Right atrium auricular region (tissue), 2 donors: ENCODE measurements around the gene PIK3CD. TPM values are rescaled to one million over a fixed set of nuclear protein-coding genes. Genes with fewer than 3 reads are reported as not detected.

Experiments used
- DNase-seq: peaks from one replicate; pipeline ENCODE4 v3.0.0-alpha.2; 2019; ENCODE audit warnings: low spot score
- H3K27ac ChIP-seq, 2 donors: fragments of 200-600 bp; sonication (generic); 1 replicate in 1 of 2; 2 replicates in 1 of 2; pipeline ENCODE4 v1.5.1; 2016 to 2019
- H3K27me3 ChIP-seq, 2 donors: fragments of 200-600 bp; sonication (generic); one replicate each; pipeline versions ENCODE4 v1.5.1 to v1.6.0; 2017 to 2019
- H3K36me3 ChIP-seq: fragments of 200-600 bp; sonication (generic); one replicate; pipeline ENCODE4 v1.5.1; 2016
- H3K4me1 ChIP-seq, 2 donors: fragments of 200-600 bp; sonication (generic); one replicate each; pipeline versions ENCODE4 v1.5.1 to v1.6.0; 2017 to 2019
- H3K4me3 ChIP-seq, 2 donors: fragments of 200-600 bp; sonication (generic); 1 replicate in 1 of 2; 2 replicates in 1 of 2; pipeline ENCODE4 v1.5.1; 2017 to 2019; ENCODE audit warnings: mild to moderate bottlenecking in 1 of 2, moderate library complexity in 1 of 2
- H3K9me3 ChIP-seq, 2 donors: fragments of 200-600 bp; sonication (generic); one replicate each; pipeline ENCODE4 v1.5.1; 2019
- total RNA-seq, 2 donors: library from RNA; depleted of rRNA; stranded (reverse); fragments of >200 nt; gene quantifications; one replicate each; pipeline ENCODE4 v1.1.0, GENCODE V29; 2016
- TF ChIP-seq, protein P1 (sequence below), 2 donors: fragments of 200-600 bp; sonication (generic); IDR thresholded peaks; one replicate each; pipeline ENCODE4 v1.5.1; 2019; ENCODE audit warnings: antibody characterized with exemption in 2 of 2

The PIK3CD gene
- total RNA-seq, 2 donors from 2014 or later: 4.7 to 7.4 TPM

DNA sequence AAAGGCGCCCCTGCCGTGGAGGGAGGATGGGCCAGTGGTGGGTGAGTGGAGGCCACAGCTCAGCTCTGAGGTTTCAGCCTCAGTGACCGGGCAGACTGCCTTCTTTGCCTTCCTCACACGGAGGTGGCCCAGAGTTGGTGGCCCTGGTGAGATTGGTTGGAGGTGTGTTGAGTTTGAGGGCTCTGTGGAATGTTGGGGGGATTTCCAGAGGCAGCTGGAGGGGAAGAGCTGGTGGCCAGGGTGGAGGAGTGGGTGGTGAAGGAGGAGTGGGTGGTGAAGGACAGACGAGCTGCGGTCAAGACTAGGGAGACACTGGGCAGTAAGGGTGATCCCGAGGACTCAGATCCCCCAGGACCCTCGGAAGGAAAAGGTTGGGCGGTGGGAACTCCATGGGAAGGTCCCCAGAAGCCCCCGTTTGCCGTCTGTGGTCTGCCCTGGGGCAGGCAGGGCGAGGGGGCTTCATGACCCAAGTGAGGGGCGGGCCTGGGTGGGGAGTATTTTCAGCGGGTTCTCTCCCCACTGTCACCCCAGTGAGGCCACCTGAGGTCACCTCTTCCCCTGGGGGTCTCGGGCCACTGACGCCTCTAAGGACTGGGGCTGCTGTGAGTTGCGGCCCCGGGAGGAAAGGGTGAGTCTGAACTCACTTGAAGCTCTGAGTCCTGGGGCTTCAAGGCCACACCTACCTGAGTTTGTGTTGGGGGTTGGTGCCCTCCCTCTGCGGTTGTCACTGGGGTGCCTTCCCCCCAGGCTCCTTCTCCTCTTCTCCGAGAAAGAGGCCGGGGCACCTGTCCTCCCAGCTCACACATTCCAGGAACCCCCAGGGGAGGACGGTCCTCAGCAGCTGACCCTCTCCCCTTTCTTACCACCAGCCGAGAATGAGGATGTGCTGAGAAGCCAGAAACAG, 22.7 kb upstream of the PIK3CD start:
- Histone ChIP-seq H3K9me3 (no peaks in the 10 kb centered on the region), H3K27ac (no peak overlapping the region), H3K4me1 (peaks cover 0 to 11% of the 10 kb centered on the region in 2 donors), H3K27me3 (no peaks in the 10 kb centered on the region), H3K4me3 (no peak overlapping the region), H3K36me3 (no peaks in the 10 kb centered on the region)
- no peak for DNase-seq
- TF ChIP-seq, protein P1, sequence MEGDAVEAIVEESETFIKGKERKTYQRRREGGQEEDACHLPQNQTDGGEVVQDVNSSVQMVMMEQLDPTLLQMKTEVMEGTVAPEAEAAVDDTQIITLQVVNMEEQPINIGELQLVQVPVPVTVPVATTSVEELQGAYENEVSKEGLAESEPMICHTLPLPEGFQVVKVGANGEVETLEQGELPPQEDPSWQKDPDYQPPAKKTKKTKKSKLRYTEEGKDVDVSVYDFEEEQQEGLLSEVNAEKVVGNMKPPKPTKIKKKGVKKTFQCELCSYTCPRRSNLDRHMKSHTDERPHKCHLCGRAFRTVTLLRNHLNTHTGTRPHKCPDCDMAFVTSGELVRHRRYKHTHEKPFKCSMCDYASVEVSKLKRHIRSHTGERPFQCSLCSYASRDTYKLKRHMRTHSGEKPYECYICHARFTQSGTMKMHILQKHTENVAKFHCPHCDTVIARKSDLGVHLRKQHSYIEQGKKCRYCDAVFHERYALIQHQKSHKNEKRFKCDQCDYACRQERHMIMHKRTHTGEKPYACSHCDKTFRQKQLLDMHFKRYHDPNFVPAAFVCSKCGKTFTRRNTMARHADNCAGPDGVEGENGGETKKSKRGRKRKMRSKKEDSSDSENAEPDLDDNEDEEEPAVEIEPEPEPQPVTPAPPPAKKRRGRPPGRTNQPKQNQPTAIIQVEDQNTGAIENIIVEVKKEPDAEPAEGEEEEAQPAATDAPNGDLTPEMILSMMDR (IDR thresholded peaks at IDR 0.05): no peak

DNA sequence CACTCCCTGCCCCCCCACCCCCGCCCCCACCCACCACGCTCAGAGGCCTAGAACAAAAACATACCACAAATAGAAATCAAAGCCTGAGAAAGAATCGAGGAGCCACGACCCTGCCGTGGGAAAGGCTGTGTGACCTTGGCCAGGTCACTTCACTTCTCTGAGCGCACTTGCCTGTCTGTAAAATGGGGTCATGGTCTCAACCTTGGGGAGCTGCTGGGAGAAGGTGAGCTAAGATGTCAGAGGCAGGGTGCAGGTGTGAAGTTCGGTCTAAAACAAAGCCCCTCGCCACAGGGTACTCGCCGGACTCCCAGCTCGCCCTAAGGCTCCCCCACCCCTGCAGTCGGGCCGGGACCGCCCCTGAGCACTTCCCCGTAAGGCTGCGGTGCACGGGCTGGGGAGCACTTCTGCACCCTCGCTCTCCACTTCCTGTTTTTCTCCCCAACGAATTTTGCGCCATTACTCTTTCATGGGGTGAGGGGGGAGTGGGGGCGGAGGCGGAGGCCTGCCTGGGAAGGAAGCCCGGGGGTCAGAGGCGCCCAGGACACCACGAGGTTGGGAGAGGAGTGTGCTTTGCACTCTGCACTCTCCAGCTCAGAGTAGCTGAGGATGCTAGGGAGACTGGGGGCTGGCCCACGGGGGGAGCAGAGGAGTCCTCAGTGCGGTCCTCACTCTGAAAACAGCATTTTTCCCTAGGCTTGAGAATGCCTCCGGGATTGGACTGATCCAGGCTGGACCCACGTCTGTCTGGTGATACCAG, 21.9 kb upstream of the PIK3CD start:
- DNase-seq: no peak
- no peaks in the 10 kb centered on the region for H3K27me3 ChIP-seq
- peaks cover 0 to 11% of the 10 kb centered on the region in 2 donors for H3K4me1 ChIP-seq
- no peaks in the 10 kb centered on the region for H3K36me3 ChIP-seq
- no peak overlapping the region for H3K4me3 ChIP-seq
- TF ChIP-seq, protein P1 (IDR thresholded peaks at IDR 0.05): no peak
- H3K9me3 ChIP-seq: no peaks in the 10 kb centered on the region
- no peak overlapping the region for H3K27ac ChIP-seq

DNA sequence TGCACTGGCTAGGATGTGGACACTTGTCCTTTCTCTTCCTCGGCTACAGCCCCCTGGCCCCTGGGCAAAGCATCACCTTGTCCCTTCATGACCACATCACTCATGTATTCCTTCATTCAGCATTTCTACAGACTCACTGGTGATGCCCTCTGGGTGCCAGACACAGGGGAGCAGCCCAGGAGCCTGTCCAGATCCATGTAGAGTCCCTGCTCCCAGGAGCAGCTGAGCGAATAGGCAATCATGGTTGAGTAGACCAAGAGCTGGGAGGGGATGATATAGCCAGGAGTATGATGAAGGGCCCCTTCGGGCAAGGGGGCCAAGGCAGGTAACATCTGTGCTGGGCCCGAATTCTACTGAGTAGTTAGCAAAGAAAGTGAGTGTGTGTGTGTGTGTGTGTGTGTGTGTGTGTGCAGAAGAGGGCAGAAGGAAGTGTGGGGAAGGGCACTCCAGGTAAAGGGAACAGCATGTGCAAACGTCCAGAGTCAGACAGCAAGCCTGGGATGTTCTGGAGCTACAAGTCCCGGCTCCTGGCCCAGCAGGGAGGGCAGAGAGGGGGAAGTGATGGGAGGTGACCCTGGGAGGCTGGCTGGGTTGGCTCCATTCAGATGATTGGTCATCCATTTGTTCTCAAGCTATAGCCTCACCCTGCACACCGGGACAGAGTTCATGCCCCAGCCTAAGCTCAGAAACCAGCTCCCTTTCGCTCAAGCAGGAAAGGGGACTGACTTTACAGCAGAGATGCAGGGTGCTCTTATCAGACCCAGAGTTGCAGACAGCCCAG, 21.0 kb upstream of the PIK3CD start:
- H3K27me3 ChIP-seq: no peaks in the 10 kb centered on the region
- DNase-seq: no peak
- no peaks in the 10 kb centered on the region for H3K36me3 ChIP-seq
- peaks cover 0 to 11% of the 10 kb centered on the region in 2 donors for H3K4me1 ChIP-seq
- H3K27ac ChIP-seq: no peak overlapping the region
- no peak overlapping the region for H3K4me3 ChIP-seq
- H3K9me3 ChIP-seq: no peaks in the 10 kb centered on the region
- TF ChIP-seq, protein P1 (IDR thresholded peaks at IDR 0.05): no peak

DNA sequence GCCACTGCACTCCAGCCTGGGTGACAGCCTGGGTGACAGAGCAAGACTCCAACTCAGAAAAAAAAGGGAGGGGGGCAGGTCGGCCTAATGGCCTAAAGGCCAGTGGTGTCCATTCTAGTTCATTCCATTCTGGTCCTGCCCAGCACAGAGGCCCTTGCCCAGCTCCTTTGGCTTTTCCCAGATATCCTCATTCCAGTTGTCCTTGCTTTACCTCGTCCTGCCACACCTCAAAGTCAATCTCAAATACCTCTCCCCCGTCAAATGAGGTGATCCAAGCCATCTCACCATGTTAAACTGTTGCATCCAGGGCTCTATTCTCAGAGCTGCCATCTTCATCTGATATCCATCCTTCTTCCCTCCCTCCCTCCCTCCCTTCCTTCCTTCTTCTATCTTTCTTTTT, 19.9 kb upstream of the PIK3CD start:
- TF ChIP-seq, protein P1 (IDR thresholded peaks at IDR 0.05): no peak
- no peak for DNase-seq

DNA sequence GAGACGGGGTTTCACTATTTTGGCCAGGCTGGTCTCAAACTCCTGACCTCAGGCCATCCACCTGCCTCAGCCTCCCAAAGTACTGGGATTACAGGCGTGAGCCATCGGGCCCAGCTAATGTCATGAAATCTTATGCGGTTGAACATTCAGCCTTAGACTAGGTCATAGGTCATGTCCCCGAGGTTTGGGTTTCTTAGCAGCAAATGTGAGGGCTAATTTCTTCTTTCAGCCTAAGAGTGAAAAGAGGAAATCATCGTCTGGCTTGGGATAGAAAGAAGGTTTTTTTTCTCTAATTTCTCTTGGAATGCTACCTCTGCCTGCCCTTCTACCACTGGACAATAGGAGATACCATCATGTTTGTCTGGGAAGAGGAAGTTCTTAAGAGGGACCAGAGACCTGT, 18.0 kb upstream of the PIK3CD start:
- no peaks in the 10 kb centered on the region for H3K4me1 ChIP-seq
- no peaks in the 10 kb centered on the region for H3K27me3 ChIP-seq
- H3K9me3 ChIP-seq: no peaks in the 10 kb centered on the region
- no peak overlapping the region for H3K4me3 ChIP-seq
- no peak overlapping the region for H3K27ac ChIP-seq
- TF ChIP-seq, protein P1 (IDR thresholded peaks at IDR 0.05): no peak
- no peaks in the 10 kb centered on the region for H3K36me3 ChIP-seq
- DNase-seq: no peak

More for the DNA sequence above, 19.9 kb upstream of the PIK3CD start:
- H3K27ac ChIP-seq: no peak overlapping the region
- H3K4me1 ChIP-seq: peaks cover 0 to 9% of the 10 kb centered on the region in 2 donors
- no peaks in the 10 kb centered on the region for H3K9me3 ChIP-seq
- H3K4me3 ChIP-seq: no peak overlapping the region
- no peaks in the 10 kb centered on the region for H3K27me3 ChIP-seq
- H3K36me3 ChIP-seq: no peaks in the 10 kb centered on the region
